GM12873 (cell line): ENCODE measurements around the gene FLAD1.
A peak's percentile ranks its signal among the peaks of the same experiment; 100 is the strongest.

Experiments
- TF ChIP-seq, protein P1 (sequence below): IDR thresholded peaks from 2 replicates; pipeline ENCODE4 v1.5.1; 2012; ENCODE audit warnings: low read depth, mild to moderate bottlenecking, moderate library complexity, low read length, control low read depth; ENCODE audit not compliant: insufficient read depth; ENCODE audit errors: missing control alignments

FLAD1 gene

DNA sequence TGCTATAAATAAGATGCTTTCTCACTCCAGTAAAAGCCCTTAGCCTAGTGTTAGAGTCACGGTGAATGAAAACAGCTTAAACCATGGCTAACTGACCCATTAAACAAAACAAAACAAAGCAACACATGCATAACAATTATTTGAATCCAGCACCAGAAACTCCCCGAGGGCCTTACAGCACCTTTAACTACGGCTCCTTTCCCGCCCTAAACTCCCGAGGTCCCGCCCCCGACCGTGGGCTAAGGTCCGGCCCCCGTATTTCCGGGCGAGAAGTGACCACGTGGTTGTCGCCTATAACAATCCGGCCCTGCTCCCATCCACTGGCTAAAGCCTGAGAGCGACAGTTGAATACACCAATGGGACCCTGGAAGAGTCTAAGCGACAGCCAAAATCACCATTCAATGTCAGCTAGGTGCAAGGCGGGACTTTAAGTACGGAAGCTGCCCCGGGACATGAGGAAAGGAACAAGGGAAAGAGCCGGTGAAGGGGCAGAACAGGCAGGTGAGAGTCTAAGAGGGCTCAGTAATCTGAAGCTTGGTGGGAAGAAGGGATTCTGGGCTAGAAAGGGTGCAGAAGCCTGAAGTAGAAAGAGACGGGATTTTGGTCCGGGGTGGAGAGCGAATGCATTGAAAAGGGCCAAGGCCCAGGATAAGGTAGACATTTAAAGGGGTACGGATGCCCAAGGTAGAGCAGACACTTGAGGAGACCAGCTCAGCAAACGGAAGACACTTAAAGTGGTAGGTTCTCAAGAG, at the start of gene FLAD1:
Gene FLAD1, plus strand, starts transcription at position 448 of the 752 bp plus-strand sequence. CDS start 351 bp downstream, outside the sequence.
- TF ChIP-seq, protein P1, sequence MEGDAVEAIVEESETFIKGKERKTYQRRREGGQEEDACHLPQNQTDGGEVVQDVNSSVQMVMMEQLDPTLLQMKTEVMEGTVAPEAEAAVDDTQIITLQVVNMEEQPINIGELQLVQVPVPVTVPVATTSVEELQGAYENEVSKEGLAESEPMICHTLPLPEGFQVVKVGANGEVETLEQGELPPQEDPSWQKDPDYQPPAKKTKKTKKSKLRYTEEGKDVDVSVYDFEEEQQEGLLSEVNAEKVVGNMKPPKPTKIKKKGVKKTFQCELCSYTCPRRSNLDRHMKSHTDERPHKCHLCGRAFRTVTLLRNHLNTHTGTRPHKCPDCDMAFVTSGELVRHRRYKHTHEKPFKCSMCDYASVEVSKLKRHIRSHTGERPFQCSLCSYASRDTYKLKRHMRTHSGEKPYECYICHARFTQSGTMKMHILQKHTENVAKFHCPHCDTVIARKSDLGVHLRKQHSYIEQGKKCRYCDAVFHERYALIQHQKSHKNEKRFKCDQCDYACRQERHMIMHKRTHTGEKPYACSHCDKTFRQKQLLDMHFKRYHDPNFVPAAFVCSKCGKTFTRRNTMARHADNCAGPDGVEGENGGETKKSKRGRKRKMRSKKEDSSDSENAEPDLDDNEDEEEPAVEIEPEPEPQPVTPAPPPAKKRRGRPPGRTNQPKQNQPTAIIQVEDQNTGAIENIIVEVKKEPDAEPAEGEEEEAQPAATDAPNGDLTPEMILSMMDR: no peak

DNA sequence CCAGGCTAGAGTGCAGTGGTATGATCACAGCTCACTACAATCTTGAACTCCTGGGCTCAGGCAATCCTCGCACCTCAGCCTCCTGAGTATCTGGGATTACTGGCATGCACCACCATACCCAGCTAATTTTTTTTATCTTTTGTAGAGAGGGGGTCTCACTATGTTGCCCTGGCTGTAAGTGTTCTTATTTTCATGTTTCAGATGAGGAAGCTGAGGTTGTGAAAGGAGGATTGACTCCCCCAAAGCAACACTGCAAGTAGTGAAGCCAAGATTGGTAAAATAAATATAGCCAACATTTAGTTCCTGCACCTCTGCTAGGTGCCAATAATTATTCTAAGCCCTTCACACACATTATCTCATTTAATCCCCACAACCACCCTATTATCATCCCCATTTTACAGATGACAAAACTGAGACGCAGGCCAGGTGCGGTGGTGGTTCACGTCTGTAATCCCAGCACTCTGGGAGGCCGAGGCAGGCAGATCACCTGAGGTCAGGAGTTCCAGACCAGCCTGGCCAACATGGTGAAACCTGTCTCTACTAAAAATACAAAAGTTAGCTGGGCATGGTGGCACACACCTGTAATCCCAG, 48.7 kb upstream of the FLAD1 start:
- TF ChIP-seq, protein P1: no peak

DNA sequence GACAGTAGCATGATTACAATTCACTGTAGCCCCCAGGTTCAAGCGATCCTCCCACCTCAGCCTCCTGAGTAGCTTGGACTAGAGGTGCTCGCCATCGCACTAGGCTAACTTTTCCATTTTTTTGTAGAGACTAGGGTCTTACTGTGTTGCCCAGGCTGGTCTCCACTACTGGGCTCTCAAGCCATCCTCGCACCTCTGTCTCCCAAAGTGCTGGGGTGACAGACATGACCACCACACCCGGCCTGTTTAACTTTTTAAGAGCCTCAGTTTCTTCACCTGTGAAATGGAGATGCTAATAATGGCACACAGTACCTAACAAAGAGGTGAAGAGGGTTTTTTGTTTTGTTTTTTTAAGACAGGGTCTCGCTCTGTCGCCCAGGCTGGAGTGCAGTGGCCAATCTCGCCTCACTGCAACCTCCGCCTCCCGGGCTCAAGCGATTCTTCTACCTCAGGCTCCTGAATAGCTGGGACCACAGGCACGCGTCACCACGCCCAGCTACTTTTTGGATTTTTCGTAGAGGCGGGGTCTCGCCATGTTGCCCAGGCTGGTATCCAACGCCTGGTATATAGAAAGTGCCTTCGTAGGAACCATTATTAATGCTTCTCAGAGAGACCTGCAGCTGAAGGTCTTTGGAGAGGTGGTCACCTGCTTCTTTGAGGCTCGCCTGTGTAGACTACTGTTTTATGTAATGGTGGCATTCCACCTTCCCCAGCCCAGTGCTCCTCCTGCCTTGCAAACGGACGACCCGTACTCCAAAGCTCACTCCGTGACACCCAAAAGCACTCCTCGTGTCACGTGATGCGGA, 47.2 kb upstream of the FLAD1 start:
- TF ChIP-seq, protein P1: no peak

DNA sequence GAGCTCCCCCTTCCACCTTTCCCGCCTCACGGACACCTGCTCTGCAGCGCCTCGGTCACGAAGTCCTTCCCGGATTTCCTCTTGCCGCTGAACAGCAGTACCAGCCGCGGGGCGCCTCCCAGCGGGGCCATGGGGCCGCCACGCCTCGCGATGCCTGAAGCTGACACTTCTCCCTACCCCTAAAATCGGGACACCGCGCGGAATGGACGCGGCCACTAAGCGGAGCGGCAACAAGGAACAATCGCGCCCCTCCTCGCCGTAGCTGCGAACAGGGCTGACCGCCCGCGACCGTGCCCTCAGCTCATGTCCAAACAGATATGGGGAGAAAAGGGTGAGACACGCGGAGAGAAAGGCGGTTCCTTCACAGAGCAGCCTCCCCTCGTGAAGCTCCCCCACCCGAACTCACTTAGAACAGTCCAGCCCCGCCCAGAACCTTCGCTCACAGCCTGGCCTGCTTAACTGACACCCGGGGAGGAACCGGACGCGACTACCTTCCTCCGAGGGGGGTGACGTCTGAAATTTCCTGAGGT, 46.5 kb upstream of the FLAD1 start, which contains the start of gene PMVK:
Gene PMVK, minus strand, starts transcription at position 165 of the 530 bp plus-strand sequence. Its CDS starts 34 bp downstream, at position 131.
- TF ChIP-seq, protein P1: peak; percentile 42

DNA sequence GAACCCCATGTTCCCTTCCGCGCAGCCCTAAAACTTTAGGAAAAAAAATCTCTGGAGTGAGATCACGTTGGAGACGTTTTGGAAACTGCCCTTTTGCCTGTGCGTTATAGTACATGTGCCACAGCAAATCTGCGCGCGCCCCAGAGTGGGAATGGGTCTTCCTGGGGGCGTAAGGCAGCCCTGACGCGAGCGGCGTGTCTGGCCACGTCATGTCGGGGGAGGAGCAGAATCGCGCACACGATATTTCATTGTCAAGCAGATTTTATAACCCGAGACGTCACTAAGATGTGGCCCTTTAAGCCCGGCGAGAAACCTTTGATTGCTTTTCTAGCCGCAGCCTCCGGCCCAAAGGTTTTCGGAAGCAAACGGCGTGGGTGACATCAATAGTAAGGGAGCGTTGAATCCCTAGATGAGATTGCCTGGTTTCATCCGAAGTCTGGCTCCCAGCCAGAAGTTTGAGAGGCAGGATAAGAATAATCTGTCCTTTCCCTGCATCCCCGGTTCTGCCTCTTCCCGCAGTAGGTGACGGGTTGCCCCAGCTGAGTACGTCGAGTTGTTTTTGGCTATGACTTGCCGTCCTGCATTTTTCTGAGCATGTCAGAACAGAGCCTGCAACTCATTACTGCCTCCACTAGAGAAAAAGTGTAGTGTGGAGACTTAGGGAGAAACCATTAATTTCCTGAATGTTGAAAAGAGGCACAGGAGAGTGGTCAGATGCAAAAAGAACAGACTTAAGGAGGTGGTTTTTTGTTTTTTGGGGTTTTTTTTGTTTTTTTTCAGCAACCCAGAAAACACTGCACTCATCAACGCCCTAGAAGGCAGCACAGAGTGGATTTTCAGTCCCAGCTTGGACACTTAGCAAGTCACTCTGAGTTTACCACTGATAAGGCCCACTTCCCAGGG, 45.8 kb upstream of the FLAD1 start:
- TF ChIP-seq, protein P1: peak; percentile 43

DNA sequence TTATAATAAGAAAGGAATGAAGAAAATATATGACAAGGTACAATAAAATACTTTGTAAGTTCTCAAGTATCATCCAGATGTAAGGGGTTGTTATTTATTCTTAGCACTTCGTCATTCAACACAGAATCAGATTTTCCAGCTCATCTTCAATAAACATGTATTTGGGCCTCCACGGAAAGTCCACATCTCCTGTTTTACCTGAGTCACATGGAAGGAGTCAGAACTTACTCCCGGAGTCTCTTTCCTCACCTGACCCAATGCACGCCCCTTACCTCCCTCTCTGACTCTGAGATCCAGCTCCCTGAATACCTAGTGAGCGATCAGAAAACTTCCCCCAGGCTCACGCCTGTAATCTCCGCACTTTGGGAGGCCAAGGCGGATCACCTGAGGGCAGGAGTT, 45.2 kb upstream of the FLAD1 start:
- TF ChIP-seq, protein P1: no peak
